IMR-90 (cell line): ENCODE results near the gene SLC9A9. TPM values are rescaled to one million over a fixed set of nuclear protein-coding genes. Genes with fewer than 3 reads are reported as not detected.

Source experiments
- ATAC-seq: fragments of 200-7000 bp; cut with Tn5 transposase; 2 replicates; pipeline ENCODE4 v1.9.1; 2020; ENCODE audit warnings: low read depth, mild to moderate bottlenecking, moderate library complexity
- BruUV-seq: library from RNA; stranded (reverse); fragments of 400-500 nt; replicated peaks from 2 replicates; lab custom pipeline; 2021; lab: Mats Ljungman, UMichigan
- CTCF ChIA-PET: fragments of 300-600 bp; formaldehyde crosslinking; extraction: SDS; loops from one replicate; lab custom pipeline; 2021; ENCODE audit warnings: antibody characterized with exemption; lab: Yijun Ruan, JAX
- POLR2A ChIA-PET: fragments of 300-600 bp; sonication (Branson Sonifier 250); formaldehyde crosslinking; loops from one replicate; lab custom pipeline; 2022; ENCODE audit warnings: antibody characterized with exemption; ENCODE audit not compliant: unreplicated experiment; lab: Charles Lee
- DNase-seq: peaks from one replicate; pipeline ENCODE4 v3.0.0; 2013
- H2AFZ ChIP-seq: replicated peaks from 2 replicates; pipeline ENCODE3; 2013; ENCODE audit warnings: low read length, mild to moderate bottlenecking; ENCODE audit not compliant: poor library complexity
- H2AK5ac ChIP-seq: 2 replicates; pipeline ENCODE4 v1.6.1; 2013; ENCODE audit warnings: low read depth, low read length, inconsistent platforms
- H2AK9ac ChIP-seq: replicated peaks from 2 replicates; pipeline ENCODE3; 2013; ENCODE audit warnings: mild to moderate bottlenecking, low read depth, low read length, moderate library complexity; ENCODE audit not compliant: poor library complexity
- H2BK120ac ChIP-seq: 2 replicates; pipeline ENCODE4 v1.6.1; 2013; ENCODE audit warnings: low read depth, low read length, inconsistent platforms
- H2BK15ac ChIP-seq: 3 replicates; pipeline ENCODE4 v1.6.1; 2013; ENCODE audit warnings: low read depth, low read length, inconsistent platforms
- H2BK20ac ChIP-seq: 2 replicates; pipeline ENCODE4 v1.6.1; 2013; ENCODE audit warnings: low read depth, mild to moderate bottlenecking, inconsistent platforms, low read length, moderate library complexity
- H2BK5ac ChIP-seq: 2 replicates; pipeline ENCODE4 v1.6.1; 2013; ENCODE audit warnings: mild to moderate bottlenecking, low read depth, low read length, inconsistent platforms; ENCODE audit not compliant: poor library complexity, severe bottlenecking
- H3K14ac ChIP-seq: replicated peaks from 2 replicates; pipeline ENCODE4 v1.6.1; 2013; ENCODE audit warnings: low read depth, low read length, inconsistent platforms
- H3K18ac ChIP-seq: 2 replicates; pipeline ENCODE4 v1.6.1; 2013; ENCODE audit warnings: low read depth, low read length, control low read depth
- H3K23ac ChIP-seq: 2 replicates; pipeline ENCODE4 v1.6.1; 2013; ENCODE audit warnings: low read depth, low read length, inconsistent platforms
- H3K27ac ChIP-seq: 2 replicates; pipeline ENCODE4 v1.5.1; 2013; ENCODE audit warnings: mild to moderate bottlenecking, control low read depth, low read length; ENCODE audit not compliant: insufficient read depth
- H3K27me3 ChIP-seq: 2 replicates; pipeline ENCODE4 v1.6.1; 2013; ENCODE audit warnings: low read length; ENCODE audit not compliant: control insufficient read depth, insufficient read depth
- H3K36me3 ChIP-seq: 2 replicates; pipeline ENCODE4 v1.6.1; 2013; ENCODE audit warnings: low read length, mixed read lengths; ENCODE audit not compliant: control insufficient read depth, insufficient read depth
- H3K4ac ChIP-seq: 2 replicates; pipeline ENCODE4 v1.6.1; 2013; ENCODE audit warnings: low read depth, low read length, inconsistent platforms
- H3K4me1 ChIP-seq: 2 replicates; pipeline ENCODE4 v1.6.1; 2013; ENCODE audit warnings: low read length, mixed read lengths; ENCODE audit not compliant: control insufficient read depth, insufficient read depth
- H3K4me2 ChIP-seq: 2 replicates; pipeline ENCODE4 v1.6.1; 2013; ENCODE audit warnings: low read depth, mild to moderate bottlenecking, control low read depth, low read length, moderate library complexity
- H3K4me3 ChIP-seq: 2 replicates; pipeline ENCODE4 v1.5.1; 2013; ENCODE audit warnings: low read depth, mild to moderate bottlenecking, control low read depth, low read length, moderate library complexity; ENCODE audit not compliant: insufficient read depth
- H3K56ac ChIP-seq: 2 replicates; pipeline ENCODE4 v1.6.1; 2013; ENCODE audit warnings: low read length, inconsistent platforms; ENCODE audit not compliant: insufficient read depth; ENCODE audit errors: extremely low read depth
- H3K79me1 ChIP-seq, 2 experiments: 2 replicates each; pipeline ENCODE4 v1.6.1; 2013; ENCODE audit warnings: low read length in 2 of 2, inconsistent platforms in 1 of 2, low read depth in 1 of 2
- H3K9ac ChIP-seq: 2 replicates; pipeline ENCODE4 v1.6.1; 2013; ENCODE audit warnings: low read depth, low read length, control low read depth
- H3K9me1 ChIP-seq: 2 replicates; pipeline ENCODE4 v1.6.1; 2013; ENCODE audit warnings: low read length, inconsistent platforms; ENCODE audit not compliant: insufficient read depth
- H3K9me3 ChIP-seq: 2 replicates; pipeline ENCODE4 v1.6.1; 2013; ENCODE audit warnings: low read length; ENCODE audit not compliant: control insufficient read depth, insufficient read depth
- H4K20me1 ChIP-seq: 2 replicates; pipeline ENCODE4 v1.6.1; 2013; ENCODE audit warnings: low read length, inconsistent platforms; ENCODE audit not compliant: insufficient read depth
- H4K5ac ChIP-seq: 2 replicates; pipeline ENCODE4 v1.6.1; 2013; ENCODE audit warnings: mild to moderate bottlenecking, low read depth, low read length, control low read depth
- H4K8ac ChIP-seq, 2 experiments: 2 replicates each; pipeline ENCODE4 v1.6.1; 2013; ENCODE audit warnings: low read depth in 2 of 2, low read length in 2 of 2, control low read depth in 1 of 2, inconsistent platforms in 1 of 2
- H4K91ac ChIP-seq: 2 replicates; pipeline ENCODE4 v1.6.1; 2013; ENCODE audit warnings: low read depth, low read length, inconsistent platforms; ENCODE audit not compliant: insufficient read depth
- CHD1 ChIP-seq: IDR thresholded peaks from 2 replicates; pipeline ENCODE4 v1.6.1; 2012; ENCODE audit warnings: low read depth, low read length, improper control_type of control experiment
- CTCF ChIP-seq: conservative IDR thresholded peaks from 2 replicates; pipeline ENCODE4 v1.5.1; 2012; ENCODE audit warnings: mild to moderate bottlenecking, low read depth, low read length, improper control_type of control experiment
- RAD21 ChIP-seq: IDR thresholded peaks from 2 replicates; pipeline ENCODE4 v1.6.1; 2012; ENCODE audit warnings: low read length, improper control_type of control experiment
- WGBS, 2 experiments: methylation state at CpG; one replicate each; pipeline versions ENCODE4 v1.1.5 to v1.1.7; 2013; ENCODE audit warnings: missing lambda C conversion rate in 2 of 2; ENCODE audit not compliant: insufficient read length in 1 of 2; ENCODE audit errors: extremely low coverage in 2 of 2; 5-methylcytosine and 5-hydroxymethylcytosine counted together
- dilution Hi-C: fragments of 300-500 bp; cut with HindIII; formaldehyde crosslinking; loops from one replicate; pipeline ENCODE4 v1.14.3; 2018; ENCODE audit warnings: low sequenced_read_pairs; ENCODE audit not compliant: unreplicated experiment
- in situ Hi-C: fragments of 300-500 bp; cut with MboI; formaldehyde crosslinking; loops from 3 replicates; pipeline ENCODE4 v1.14.3; 2019; ENCODE audit warnings: low sequenced_read_pairs, inconsistent platforms, mixed read lengths
- intact Hi-C: fragments of 100-400 bp; cut with micrococcal nuclease; formaldehyde crosslinking; loops from 2 replicates; pipeline ENCODE4 v1.10.0; 2022
- polyA plus RNA-seq, 3 experiments: library from polyadenylated mRNA; depleted of rRNA; stranded (reverse); fragments of >200 nt; gene quantifications; 2 replicates each; pipeline ENCODE4 v1.2.3, GENCODE V29; 2012; ENCODE audit warnings: low replicate concordance in 1 of 3
- total RNA-seq: library from RNA; depleted of rRNA; stranded (reverse); fragments of >200 nt; gene quantifications from 2 replicates; pipeline ENCODE4 v1.2.3, GENCODE V29; 2012
- TF ChIP-seq, protein P1 (sequence below): fragments of 150-350 bp; IDR thresholded peaks from 2 replicates; pipeline ENCODE4 v1.6.1; 2016; ENCODE audit warnings: low read depth, mild to moderate bottlenecking, low read length, moderate library complexity, borderline replicate concordance
- TF ChIP-seq, protein P2 (sequence below): fragments of 150-350 bp; IDR thresholded peaks from 2 replicates; pipeline ENCODE4 v1.6.1; 2017; ENCODE audit warnings: mild to moderate bottlenecking, antibody characterized with exemption, low read length, low read depth

The SLC9A9 gene
- total and polyA plus RNA-seq, 2 of the 4 experiments (the other 2 are of a cell fraction) = 1.4 to 2.3 TPM

DNA sequence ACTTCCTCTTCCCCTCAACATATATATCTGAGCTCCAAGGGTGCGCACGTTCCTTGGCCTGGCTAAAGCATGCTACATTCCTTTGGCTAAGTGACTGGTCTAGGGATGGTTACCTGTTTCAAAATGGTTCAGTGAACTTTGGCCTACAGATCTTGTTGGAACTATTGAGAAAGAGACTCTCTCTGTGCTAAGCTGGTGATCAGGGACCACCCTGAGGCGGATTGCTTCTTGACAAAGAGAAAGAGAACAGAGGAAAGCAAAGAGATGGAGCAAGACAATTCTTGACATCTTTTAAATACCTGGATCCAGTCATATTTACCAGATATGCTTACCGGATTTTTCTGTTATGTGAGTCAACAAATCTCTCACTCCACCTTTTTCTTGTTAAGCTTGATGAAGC, 605.6 kb downstream of the SLC9A9 start:
- ChIA-PET CTCF (no interaction called here), POLR2A (no interaction called here)
- no peak overlapping the region for H3K23ac ChIP-seq
- H3K14ac ChIP-seq = no peak overlapping the region
- H3K9ac ChIP-seq = no peak overlapping the region
- TF ChIP-seq, protein P1, sequence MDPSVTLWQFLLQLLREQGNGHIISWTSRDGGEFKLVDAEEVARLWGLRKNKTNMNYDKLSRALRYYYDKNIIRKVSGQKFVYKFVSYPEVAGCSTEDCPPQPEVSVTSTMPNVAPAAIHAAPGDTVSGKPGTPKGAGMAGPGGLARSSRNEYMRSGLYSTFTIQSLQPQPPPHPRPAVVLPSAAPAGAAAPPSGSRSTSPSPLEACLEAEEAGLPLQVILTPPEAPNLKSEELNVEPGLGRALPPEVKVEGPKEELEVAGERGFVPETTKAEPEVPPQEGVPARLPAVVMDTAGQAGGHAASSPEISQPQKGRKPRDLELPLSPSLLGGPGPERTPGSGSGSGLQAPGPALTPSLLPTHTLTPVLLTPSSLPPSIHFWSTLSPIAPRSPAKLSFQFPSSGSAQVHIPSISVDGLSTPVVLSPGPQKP = no peak
- TF ChIP-seq, protein P2, sequence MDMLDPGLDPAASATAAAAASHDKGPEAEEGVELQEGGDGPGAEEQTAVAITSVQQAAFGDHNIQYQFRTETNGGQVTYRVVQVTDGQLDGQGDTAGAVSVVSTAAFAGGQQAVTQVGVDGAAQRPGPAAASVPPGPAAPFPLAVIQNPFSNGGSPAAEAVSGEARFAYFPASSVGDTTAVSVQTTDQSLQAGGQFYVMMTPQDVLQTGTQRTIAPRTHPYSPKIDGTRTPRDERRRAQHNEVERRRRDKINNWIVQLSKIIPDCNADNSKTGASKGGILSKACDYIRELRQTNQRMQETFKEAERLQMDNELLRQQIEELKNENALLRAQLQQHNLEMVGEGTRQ = no peak
- TF ChIP-seq CHD1 = no peak
- no peak for TF ChIP-seq RAD21
- no peak for TF ChIP-seq CTCF
- H3K4me3 ChIP-seq = no peak overlapping the region
- no peak overlapping the region for H2AK9ac ChIP-seq
- H4K8ac ChIP-seq = no peak overlapping the region
- no CpG with 5 or more reads among the region's 4 CpGs for WGBS, 2 experiments
- ATAC-seq (no peak), DNase-seq (no peak)
- H3K18ac ChIP-seq = no peak overlapping the region
- no peaks in the 10 kb centered on the region; the same call in 1 of the 2 replicates for H3K27me3 ChIP-seq
- intact Hi-C loops (no loop called here), in situ Hi-C loops (no loop called here), dilution Hi-C loops (no loop called here)
- H4K5ac ChIP-seq = no peak overlapping the region
- H3K27ac ChIP-seq = no peak overlapping the region
- no peak overlapping the region for H4K91ac ChIP-seq
- H2BK15ac ChIP-seq = no peak overlapping the region
- H3K56ac ChIP-seq = no peak overlapping the region
- H2BK5ac ChIP-seq = no peak overlapping the region
- H2BK20ac ChIP-seq = no peak overlapping the region
- H4K20me1 ChIP-seq = no peaks in the 10 kb centered on the region
- H2BK120ac ChIP-seq = no peak overlapping the region
- no peaks in the 10 kb centered on the region for H3K9me3 ChIP-seq
- H3K4me1 ChIP-seq = peaks cover 2% of the 10 kb centered on the region; the same call in 1 of the 2 replicates
- H2AFZ ChIP-seq = no peak overlapping the region
- H3K4me2 ChIP-seq = no peak overlapping the region
- no peaks in the 10 kb centered on the region for H3K36me3 ChIP-seq
- no peaks in the 10 kb centered on the region for H3K79me1 ChIP-seq
- no peak overlapping the region for H3K4ac ChIP-seq
- H3K9me1 ChIP-seq = no peaks in the 10 kb centered on the region
- BruUV-seq = no TSS peak
- H2AK5ac ChIP-seq = no peak overlapping the region
